Activated CD8-positive, alpha-beta memory T cell treated with anti-CD3 and anti-CD28 coated beads, Interleukin-2, amount 50 U/mL, for 24 hours (primary cell): ENCODE data around the gene TMEM186.
"Not testable (repeated sequence)": the region's sequence is repeated elsewhere in the genome, so short reads cannot be mapped to it uniquely, and the experiment has no call there.

Experiments used
- DNase-seq: peaks from one replicate; pipeline ENCODE4 v3.0.0-alpha.2; 2020; ENCODE audit errors: extremely low read depth

TMEM186 gene

GRCh38 chr16:8812162-8812843 lies 14.9 kb upstream of the TMEM186 start:
- DNase-seq, result no peak

GRCh38 chr16:8808613-8809353 lies 11.3 kb upstream of the TMEM186 start:
- no peak for DNase-seq

GRCh38 chr16:8808009-8808408 lies 10.6 kb upstream of the TMEM186 start:
- no peak for DNase-seq

DNA sequence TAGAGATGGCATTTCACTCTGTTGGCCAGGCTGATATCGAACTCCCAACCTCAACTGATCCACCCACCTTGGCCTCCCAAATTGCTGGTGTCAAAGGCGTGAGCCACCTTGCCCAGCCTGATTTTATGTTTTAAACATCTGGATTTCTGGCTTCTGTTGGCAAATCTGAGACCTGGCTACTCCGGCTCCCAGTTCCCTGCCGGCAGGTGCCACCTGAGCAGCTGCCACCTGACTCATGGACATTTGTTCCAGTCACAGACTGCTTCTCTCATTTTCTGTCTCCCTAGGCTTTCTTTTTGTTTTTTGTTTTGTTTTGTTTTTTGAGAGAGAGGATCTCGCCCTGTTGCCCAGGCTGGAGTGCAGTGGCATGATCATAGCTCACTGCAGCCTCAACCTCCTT lies 9.8 kb upstream of the TMEM186 start:
- no peak for DNase-seq

GRCh38 chr16:8806272-8806983 lies 9.0 kb upstream of the TMEM186 start:
- DNase-seq, result no peak

- DNase-seq, result no peak
Measured at GRCh38 chr16:8804313-8804712, 6.9 kb upstream of the TMEM186 start.

- not testable (repeated sequence) for DNase-seq
Measured at GRCh38 chr16:8803733-8804132, 6.3 kb upstream of the TMEM186 start.

- no peak for DNase-seq
Measured at GRCh38 chr16:8801701-8802100, 4.3 kb upstream of the TMEM186 start.

DNA sequence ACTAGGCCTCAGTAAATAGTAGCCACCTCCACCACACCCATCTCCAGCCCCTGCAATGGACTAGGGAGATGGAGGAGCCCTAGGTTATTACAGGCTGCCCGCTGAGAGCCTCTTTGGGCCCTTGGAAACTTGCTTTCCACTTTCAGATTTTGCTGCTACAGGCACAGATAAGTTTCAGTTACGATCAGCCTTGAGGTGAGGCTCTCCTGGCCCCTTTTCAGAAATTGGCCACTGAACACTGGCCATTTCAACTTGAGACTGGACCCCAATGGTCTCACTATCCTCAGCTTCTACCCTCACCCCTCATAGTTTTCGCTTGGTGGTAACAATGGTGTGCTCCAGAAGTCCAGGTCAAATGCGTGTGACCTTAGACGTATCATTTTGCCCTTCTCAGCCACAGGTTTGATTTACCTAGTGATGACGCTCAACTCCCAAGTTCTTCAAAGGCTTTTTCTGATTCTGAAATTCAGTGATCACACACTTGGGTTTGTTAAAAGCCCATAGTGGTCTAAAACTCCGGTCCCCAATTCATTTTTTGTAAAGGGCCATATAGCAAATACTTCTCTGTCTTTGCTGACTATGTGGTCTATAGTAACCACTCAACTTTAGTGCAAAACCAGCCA lies 1.2 kb upstream of the TMEM186 start:
- no peak for DNase-seq

GRCh38 chr16:8798174-8798527 lies 712 bp upstream of the TMEM186 start:
- DNase-seq, result no peak

DNA sequence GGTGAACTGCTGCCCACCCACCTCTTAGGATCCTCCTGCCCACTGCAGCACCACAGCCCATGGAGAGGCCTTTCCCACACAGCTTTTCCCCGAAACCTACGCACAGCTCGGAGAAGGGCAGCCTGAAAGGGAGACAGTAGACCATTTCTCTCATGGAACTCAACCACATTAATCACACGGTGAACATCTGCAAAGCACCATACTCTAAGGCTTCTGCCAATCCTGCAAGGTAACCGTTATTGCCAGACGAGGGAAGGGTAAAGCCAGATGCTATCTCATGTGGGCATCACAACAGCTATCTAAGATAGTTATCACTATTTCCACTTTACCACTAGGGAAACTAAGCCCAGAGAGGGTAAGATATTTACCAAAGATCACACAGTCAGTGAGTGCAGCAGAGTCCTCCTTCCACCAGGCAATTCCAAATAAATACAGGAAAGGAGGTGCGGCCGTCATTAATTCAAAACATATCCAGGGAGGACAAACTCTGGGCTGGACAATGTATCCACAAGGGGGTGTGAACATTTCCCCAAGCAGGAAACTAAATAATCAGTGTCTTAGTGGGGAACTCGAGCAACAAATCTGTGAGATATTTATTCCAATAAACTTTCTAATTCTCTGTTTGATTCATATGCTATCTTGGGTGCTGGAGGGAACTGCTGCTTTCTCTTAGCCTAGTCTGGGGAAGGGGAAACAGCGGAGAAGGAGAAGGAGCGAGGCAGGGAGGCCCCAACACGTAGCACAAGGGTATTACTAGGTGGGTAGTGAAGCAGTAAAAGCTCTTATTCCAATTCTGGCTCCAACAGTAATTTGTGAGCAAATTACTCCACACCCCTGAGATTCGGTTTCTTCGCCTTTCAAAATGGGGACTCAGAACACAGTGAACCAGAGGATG lies 723 bp downstream of the TMEM186 start:
- no peak for DNase-seq

GRCh38 chr16:8795818-8796217 lies 1.6 kb downstream of the TMEM186 start:
- no peak for DNase-seq

- no peak for DNase-seq
Measured at GRCh38 chr16:8795091-8795490, 2.3 kb downstream of the TMEM186 start.

GRCh38 chr16:8788578-8789172 lies 8.8 kb downstream of the TMEM186 start:
- DNase-seq, result no peak

DNA sequence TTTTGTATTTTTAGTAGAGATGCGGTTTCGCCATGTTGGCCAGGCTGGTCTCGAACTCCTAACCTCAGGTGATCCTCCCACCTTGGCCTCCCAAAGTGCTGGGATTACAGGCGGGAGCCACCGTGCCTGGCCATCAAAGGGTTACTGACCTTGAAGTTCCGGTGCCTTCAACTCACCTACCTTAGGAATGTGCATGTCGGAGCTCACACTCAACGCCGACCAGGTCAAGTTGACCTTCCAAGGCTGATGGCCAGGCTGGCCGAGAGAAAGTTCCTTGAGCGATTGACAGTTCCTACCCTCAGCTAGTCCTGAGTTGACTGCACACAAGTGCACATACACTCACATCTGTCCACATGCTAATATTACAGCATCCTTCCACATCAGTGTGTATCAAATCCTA lies 11.1 kb downstream of the TMEM186 start:
- not testable (repeated sequence) for DNase-seq

DNA sequence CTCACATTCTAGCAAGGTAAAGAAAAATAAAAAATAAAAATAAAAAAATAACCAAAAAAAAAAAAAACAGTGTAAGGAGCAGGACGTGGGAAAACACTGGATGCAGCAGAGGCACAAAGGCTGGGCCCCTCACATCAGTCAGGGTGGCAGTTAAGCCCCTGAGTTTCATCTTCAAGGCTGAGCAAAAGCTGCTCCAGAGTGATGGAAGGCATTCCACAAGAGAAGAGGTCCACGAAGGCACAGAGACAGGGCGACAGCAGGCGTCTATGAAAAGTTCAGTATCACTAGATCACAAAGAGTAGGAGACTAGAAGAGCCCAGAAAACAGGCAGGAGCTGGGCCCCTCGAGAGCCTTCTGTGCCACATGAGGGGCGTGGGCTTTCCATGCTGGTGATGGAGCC lies 12.0 kb downstream of the TMEM186 start:
- no peak for DNase-seq

DNA sequence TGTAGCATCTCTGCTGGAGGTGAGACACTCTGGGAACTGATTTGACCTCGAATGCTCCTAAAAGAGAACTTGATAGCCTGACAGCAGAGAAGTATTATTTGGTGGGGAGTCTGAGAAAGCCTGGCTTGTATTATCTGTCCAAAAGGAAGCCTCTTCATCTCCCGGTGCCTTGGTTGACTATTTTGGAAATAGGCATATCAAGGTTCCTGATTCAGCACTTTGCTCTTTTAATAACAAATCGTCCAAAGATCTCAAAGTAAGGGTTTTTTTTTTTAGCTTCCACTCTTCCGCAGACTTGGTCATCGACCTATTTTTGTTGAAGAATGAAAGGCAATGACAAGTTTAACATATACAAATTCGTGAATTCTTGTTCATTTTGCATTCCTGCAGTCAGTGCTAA lies 14.8 kb downstream of the TMEM186 start:
- no peak for DNase-seq

GRCh38 chr16:8781797-8782196 lies 15.6 kb downstream of the TMEM186 start:
- no peak for DNase-seq

GRCh38 chr16:8777217-8777616 lies 20.2 kb downstream of the TMEM186 start:
- no peak for DNase-seq

- DNase-seq, result no peak
Measured at GRCh38 chr16:8776129-8776584, 21.3 kb downstream of the TMEM186 start.

GRCh38 chr16:8775359-8775758 lies 22.1 kb downstream of the TMEM186 start:
- no peak for DNase-seq
